Vagina (tissue), 2 donors: ENCODE data around the gene TWIST2. TPM values are rescaled to one million over a fixed set of nuclear protein-coding genes. Genes with fewer than 3 reads are reported as not detected.

Experiments
- DNase-seq, 2 donors: peaks; one replicate each; pipeline ENCODE4 v3.0.0-alpha.2; 2017; ENCODE audit errors: extremely low spot score in 2 of 2
- H3K27ac ChIP-seq: fragments of 200-600 bp; sonication (generic); one replicate; pipeline ENCODE4 v1.5.1; 2019
- H3K27me3 ChIP-seq: fragments of 200-600 bp; sonication (generic); one replicate; pipeline ENCODE4 v1.5.1; 2019
- H3K36me3 ChIP-seq, 2 donors: fragments of 200-600 bp; sonication (generic); one replicate each; pipeline ENCODE4 v1.5.1; 2017 to 2019
- H3K4me1 ChIP-seq: fragments of 200-600 bp; sonication (generic); one replicate; pipeline ENCODE4 v1.5.1; 2019
- H3K4me3 ChIP-seq, 2 donors: fragments of 200-600 bp; sonication (generic); 1 replicate in 1 of 2; 2 replicates in 1 of 2; pipeline ENCODE4 v1.5.1; 2016 to 2019
- H3K9me3 ChIP-seq: fragments of 200-600 bp; sonication (generic); one replicate; pipeline ENCODE4 v1.5.1; 2019
- POLR2A ChIP-seq, 2 donors: fragments of 450-650 bp; IDR thresholded peaks; one replicate each; pipeline ENCODE4 v1.6.1; 2017; ENCODE audit warnings: antibody characterized with exemption in 2 of 2, mild to moderate bottlenecking in 2 of 2, moderate library complexity in 2 of 2
- POLR2AphosphoS5 ChIP-seq, 2 donors: sonication (generic); formaldehyde crosslinking; IDR thresholded peaks; one replicate each; pipeline ENCODE4 v1.9.0; 2017; ENCODE audit warnings: antibody characterized with exemption in 2 of 2, mild to moderate bottlenecking in 2 of 2, low read depth in 1 of 2; ENCODE audit not compliant: insufficient read depth in 1 of 2
- intact Hi-C: fragments of 100-400 bp; cut with DNase I; formaldehyde crosslinking; loops from one replicate; pipeline ENCODE4 v1.15.1; 2023
- total RNA-seq: library from RNA; depleted of rRNA; stranded (reverse); fragments of >200 nt; gene quantifications from one replicate; pipeline ENCODE4 v1.2.3, GENCODE V29; 2016
- TF ChIP-seq, protein P1 (sequence below), 3 experiments: fragments of 450-650 bp in 2 of 3; fragments of 200-600 bp in 1 of 3; sonication (generic) in 1 of 3; IDR thresholded peaks; one replicate each; pipeline ENCODE4 v1.5.1; 2017 to 2019; ENCODE audit warnings: antibody characterized with exemption in 3 of 3, mild to moderate bottlenecking in 2 of 3, moderate library complexity in 2 of 3

TWIST2 gene
- total RNA-seq, 1 donor from 2014 or later, result 214 TPM

DNA sequence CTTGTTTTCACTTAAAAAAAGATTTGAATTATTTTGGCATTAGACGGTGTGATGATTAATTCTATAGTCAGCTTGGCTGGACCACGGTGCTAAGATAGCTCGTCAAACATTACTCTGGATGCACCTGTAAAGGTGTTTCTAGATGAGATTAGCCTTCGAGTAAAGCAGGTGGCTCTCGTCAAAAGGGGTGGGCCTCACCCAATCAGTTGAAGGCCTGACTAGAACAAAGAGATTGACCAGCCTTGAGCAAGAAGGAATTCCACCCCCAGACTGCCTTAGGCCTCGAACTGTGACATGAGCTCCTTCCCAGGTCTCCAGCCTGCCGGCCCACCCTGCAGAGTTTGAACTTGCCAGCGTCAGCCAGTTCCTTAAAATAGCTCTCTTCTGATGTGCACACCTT is 73.4 kb downstream of the TWIST2 start:
- no peak overlapping the region for H3K4me3 ChIP-seq
- DNase-seq, result no peak
- TF ChIP-seq, protein P1, sequence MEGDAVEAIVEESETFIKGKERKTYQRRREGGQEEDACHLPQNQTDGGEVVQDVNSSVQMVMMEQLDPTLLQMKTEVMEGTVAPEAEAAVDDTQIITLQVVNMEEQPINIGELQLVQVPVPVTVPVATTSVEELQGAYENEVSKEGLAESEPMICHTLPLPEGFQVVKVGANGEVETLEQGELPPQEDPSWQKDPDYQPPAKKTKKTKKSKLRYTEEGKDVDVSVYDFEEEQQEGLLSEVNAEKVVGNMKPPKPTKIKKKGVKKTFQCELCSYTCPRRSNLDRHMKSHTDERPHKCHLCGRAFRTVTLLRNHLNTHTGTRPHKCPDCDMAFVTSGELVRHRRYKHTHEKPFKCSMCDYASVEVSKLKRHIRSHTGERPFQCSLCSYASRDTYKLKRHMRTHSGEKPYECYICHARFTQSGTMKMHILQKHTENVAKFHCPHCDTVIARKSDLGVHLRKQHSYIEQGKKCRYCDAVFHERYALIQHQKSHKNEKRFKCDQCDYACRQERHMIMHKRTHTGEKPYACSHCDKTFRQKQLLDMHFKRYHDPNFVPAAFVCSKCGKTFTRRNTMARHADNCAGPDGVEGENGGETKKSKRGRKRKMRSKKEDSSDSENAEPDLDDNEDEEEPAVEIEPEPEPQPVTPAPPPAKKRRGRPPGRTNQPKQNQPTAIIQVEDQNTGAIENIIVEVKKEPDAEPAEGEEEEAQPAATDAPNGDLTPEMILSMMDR (IDR thresholded peaks at IDR 0.05), result no peak
- TF ChIP-seq POLR2AphosphoS5 (IDR thresholded peaks at IDR 0.05; ENCODE audit: insufficient read depth in 1 of 2, low read depth in 1 of 2) (no peak), POLR2A (IDR thresholded peaks at IDR 0.05) (no peak)
- H3K27me3 ChIP-seq, result no peaks in the 10 kb centered on the region
- H3K4me1 ChIP-seq, result no peaks in the 10 kb centered on the region
- H3K36me3 ChIP-seq, result no peaks in the 10 kb centered on the region
- intact Hi-C loops, result no loop called here
- no peaks in the 10 kb centered on the region for H3K9me3 ChIP-seq
- no peak overlapping the region for H3K27ac ChIP-seq

DNA sequence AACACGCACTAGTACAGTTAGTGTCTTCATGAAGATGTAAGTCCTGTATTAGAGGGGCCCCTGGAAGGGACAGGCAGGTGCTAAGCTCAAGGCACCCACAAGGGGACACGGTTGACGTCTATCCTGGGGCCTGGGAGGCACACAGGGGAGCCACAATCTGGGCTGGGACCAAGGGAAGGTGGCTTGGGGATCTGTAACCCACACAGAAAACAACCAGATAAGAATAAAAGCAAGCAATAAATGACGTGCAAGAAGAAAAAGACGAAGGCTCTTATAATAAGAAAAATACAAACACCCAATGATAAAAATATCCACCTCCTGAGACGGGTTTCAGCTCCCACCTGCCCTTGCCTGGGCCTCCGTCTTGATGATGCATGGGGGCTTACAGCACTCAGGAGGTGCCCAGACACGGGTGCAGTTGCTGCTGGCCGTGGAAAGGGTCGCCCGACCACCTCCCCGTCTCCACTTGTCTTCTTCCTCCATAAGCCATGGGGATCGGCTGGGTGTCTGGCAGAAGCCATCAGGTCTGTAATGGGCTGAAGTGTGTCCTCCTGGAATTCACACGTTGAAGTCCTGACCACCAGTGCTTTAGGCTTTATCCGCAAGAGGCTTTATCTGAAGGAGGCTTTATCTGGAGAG is 73.9 kb downstream of the TWIST2 start:
- Histone ChIP-seq H3K27me3 (no peaks in the 10 kb centered on the region), H3K36me3 (no peaks in the 10 kb centered on the region), H3K4me1 (no peaks in the 10 kb centered on the region), H3K27ac (no peak overlapping the region), H3K4me3 (no peak overlapping the region), H3K9me3 (no peaks in the 10 kb centered on the region)
- DNase-seq, result no peak
- intact Hi-C loops, result no loop called here
- TF ChIP-seq, protein P1 (IDR thresholded peaks at IDR 0.05), result no peak
- TF ChIP-seq POLR2A (IDR thresholded peaks at IDR 0.05), result no peak

DNA sequence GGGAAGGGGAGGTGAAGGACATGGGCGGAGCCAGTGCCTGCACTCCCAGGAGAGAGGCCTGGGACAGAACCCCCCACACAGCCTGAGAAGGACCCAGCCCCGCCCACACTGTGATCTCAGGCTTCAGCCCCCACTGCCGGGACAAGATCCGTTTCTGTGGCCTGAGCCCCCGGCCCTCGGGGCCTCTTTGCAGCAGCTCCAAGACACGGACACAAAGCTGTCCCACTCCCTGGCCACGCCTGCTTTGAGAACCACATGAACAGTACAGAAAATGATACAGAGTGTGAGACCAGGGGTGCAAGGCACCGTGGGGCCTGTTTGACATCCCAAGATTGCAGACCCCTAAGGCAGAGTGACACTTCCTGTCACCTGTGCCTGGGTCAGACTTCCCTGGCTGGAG is 74.5 kb downstream of the TWIST2 start:
- no peaks in the 10 kb centered on the region for H3K27me3 ChIP-seq
- no peak for TF ChIP-seq POLR2A (IDR thresholded peaks at IDR 0.05)
- TF ChIP-seq POLR2AphosphoS5 (IDR thresholded peaks at IDR 0.05; ENCODE audit: insufficient read depth in 1 of 2, low read depth in 1 of 2), result no peak
- TF ChIP-seq, protein P1 (IDR thresholded peaks at IDR 0.05), result no peak
- no peak overlapping the region for H3K27ac ChIP-seq
- H3K4me3 ChIP-seq, result no peak overlapping the region
- intact Hi-C loops, result no loop called here
- no peaks in the 10 kb centered on the region for H3K36me3 ChIP-seq
- no peak for DNase-seq
- no peaks in the 10 kb centered on the region for H3K4me1 ChIP-seq
- no peaks in the 10 kb centered on the region for H3K9me3 ChIP-seq

DNA sequence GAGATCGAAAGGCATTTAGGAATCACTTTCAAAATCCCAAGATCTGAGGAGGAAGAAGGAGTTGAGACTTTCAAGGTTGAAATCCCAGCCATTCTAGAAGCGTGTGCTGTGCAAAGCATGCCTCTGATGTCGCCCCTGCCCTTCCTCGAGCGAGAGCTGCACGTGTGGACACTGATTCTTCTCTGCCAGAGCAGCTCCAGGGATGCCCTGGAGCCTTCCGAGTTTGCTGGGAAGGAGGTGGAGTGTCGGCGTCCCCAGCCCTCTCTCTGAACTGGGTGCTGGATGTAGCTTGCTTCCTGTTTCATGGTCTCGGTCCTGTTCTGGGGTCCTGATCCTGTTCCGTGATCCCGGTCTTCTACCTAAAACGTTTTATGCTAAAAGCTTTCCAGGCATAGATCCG is 76.1 kb downstream of the TWIST2 start:
- Histone ChIP-seq H3K4me3 (no peak overlapping the region), H3K36me3 (no peaks in the 10 kb centered on the region), H3K4me1 (peaks cover 7% of the 10 kb centered on the region), H3K9me3 (no peaks in the 10 kb centered on the region), H3K27me3 (no peaks in the 10 kb centered on the region), H3K27ac (no peak overlapping the region)
- intact Hi-C loops, result no loop called here
- DNase-seq, result no peak
- TF ChIP-seq POLR2A (IDR thresholded peaks at IDR 0.05) (no peak), POLR2AphosphoS5 (IDR thresholded peaks at IDR 0.05; ENCODE audit: insufficient read depth in 1 of 2, low read depth in 1 of 2) (no peak)
- TF ChIP-seq, protein P1 (IDR thresholded peaks at IDR 0.05), result no peak

DNA sequence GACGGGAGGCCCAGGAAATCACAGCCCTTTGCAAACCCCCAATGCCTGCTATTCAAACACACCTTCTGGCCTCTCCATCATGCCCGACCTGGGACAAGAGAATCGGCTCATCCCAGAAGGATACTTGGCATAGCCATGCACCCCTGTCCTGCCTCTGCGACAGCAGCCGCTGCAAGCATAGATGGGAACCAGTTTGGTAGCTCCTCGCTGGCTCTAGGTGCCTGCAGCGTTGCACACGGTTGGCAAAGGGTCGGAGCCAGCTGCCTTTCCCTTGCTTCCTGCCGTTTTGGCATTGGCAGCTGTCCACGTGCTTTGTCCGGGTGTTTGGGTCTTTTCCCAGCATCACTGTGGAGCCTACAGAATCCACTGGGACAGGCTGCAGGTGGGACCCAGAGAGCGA is 76.9 kb downstream of the TWIST2 start:
- no peaks in the 10 kb centered on the region for H3K27me3 ChIP-seq
- no peak for DNase-seq
- no peaks in the 10 kb centered on the region for H3K9me3 ChIP-seq
- H3K36me3 ChIP-seq, result no peaks in the 10 kb centered on the region
- H3K4me1 ChIP-seq, result peaks cover 13% of the 10 kb centered on the region
- intact Hi-C loops, result no loop called here
- TF ChIP-seq POLR2A (IDR thresholded peaks at IDR 0.05) (no peak), POLR2AphosphoS5 (IDR thresholded peaks at IDR 0.05; ENCODE audit: insufficient read depth in 1 of 2, low read depth in 1 of 2) (no peak)
- TF ChIP-seq, protein P1 (IDR thresholded peaks at IDR 0.05), result no peak
- no peak overlapping the region for H3K27ac ChIP-seq
- H3K4me3 ChIP-seq, result no peak overlapping the region
